H1 (cell line): ENCODE data around the gene ZNF831. TPM values are rescaled to one million over a fixed set of nuclear protein-coding genes. Genes with fewer than 3 reads are reported as not detected.

Experiments
- ASH2L ChIP-seq: fragments of 200-600, 300-600 bp; sonication (generic); IDR thresholded peaks from one replicate; pipeline ENCODE4 v1.7.1; 2017; ENCODE audit warnings: low read length
- EGR1 ChIP-seq: IDR thresholded peaks from 2 replicates; pipeline ENCODE4 v1.6.1; 2011; ENCODE audit warnings: low read depth, low read length, borderline replicate concordance
- EP300 ChIP-seq, 2 experiments: IDR thresholded peaks; 1 replicate in 1 of 2; 2 replicates in 1 of 2; pipeline ENCODE4 v1.6.1; 2011 to 2012; ENCODE audit warnings: low read depth in 2 of 2, low read length in 2 of 2, mild to moderate bottlenecking in 2 of 2, borderline replicate concordance in 1 of 2, inconsistent platforms in 1 of 2, moderate library complexity in 1 of 2
- GTF2F1 ChIP-seq: IDR thresholded peaks from 2 replicates; pipeline ENCODE4 v1.6.1; 2012; ENCODE audit warnings: low read depth, low read length, improper control_type of control experiment, borderline replicate concordance
- SP2 ChIP-seq: IDR thresholded peaks from 2 replicates; pipeline ENCODE4 v1.6.1; 2012; ENCODE audit warnings: mild to moderate bottlenecking, low read length, inconsistent platforms
- polyA plus RNA-seq, 7 experiments: library from polyadenylated mRNA; depleted of rRNA in 3 of 7; stranded (reverse) in 5 of 7; unstranded in 2 of 7; fragments of >200 nt in 5 of 7; fragments of 200-250 nt in 2 of 7; gene quantifications; 1 replicate in 5 of 7; 2 replicates in 1 of 7; 4 replicates in 1 of 7; pipeline versions ENCODE4 v1.2.1 to v1.2.3, GENCODE V29; 2011 to 2013; ENCODE audit warnings: missing spikeins in 2 of 7, mixed read lengths in 2 of 7
- total RNA-seq: library from RNA; stranded (reverse); fragmentation: NEBNext Ultra II Directional; extraction: Animal tissue kit (Norgen Biotek cat#: 25700); gene quantifications from 2 replicates; pipeline ENCODE4 v1.2.1, GENCODE V29; 2021

ZNF831 gene
- total and polyA plus RNA-seq, 2 of the 8 experiments (the other 6 are each of a cell fraction or from before 2014, with no cell fraction given): not detected

DNA sequence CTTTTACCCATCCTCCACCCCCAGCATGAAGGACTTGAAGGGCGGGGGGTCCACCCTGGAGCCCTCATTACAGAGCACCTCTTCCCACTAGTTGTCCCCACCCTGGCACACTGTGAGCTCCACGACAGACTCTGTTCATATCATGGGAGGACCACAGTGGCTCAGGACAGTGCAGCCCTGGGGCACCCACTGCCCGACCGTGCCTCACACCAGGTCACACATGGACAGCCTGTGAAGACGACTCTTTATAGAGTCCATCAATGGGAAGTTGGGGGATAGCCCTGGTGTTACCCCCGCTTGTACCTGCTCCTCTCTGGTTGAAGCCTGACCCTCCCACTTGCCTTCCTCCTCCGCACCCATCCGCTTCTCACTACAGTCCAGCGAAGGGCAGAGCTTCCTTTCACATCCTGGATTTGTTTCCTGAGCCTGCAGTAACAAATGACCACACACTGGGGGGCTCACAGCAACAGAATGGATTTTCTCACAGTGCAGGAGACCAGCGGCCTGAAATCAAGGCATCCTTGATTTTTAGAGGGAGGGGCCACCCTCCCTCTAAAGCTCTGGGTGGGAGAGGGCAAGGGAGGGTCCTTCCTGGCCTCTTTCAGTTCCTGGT lies 15.5 kb downstream of the ZNF831 start (continued):
- no peak for TF ChIP-seq EP300 (IDR thresholded peaks at IDR 0.05; ENCODE audit: borderline replicate concordance in 1 of 2, low read depth in 2 of 2, low read length in 2 of 2)
- no peak for TF ChIP-seq ASH2L
- no peak for TF ChIP-seq SP2
- TF ChIP-seq EGR1: no peak
- TF ChIP-seq GTF2F1: no peak
